GM19468 (cell line): ENCODE measurements around the gene TAF10.

Experiments used
- ATAC-seq: cut with Tn5 transposase; IDR thresholded peaks from one replicate; pipeline ENCODE4 v1.9.1; 2021; ENCODE audit warnings: mild to moderate bottlenecking, moderate library complexity, moderate number of reproducible peaks; ENCODE audit not compliant: unreplicated experiment; ENCODE audit errors: extremely low read depth

TAF10 gene

GRCh38 chr11:6565325-6565724 lies 46.7 kb downstream of the TAF10 start:
- no peak for ATAC-seq

GRCh38 chr11:6563667-6564066 lies 48.3 kb downstream of the TAF10 start:
- no peak for ATAC-seq

DNA sequence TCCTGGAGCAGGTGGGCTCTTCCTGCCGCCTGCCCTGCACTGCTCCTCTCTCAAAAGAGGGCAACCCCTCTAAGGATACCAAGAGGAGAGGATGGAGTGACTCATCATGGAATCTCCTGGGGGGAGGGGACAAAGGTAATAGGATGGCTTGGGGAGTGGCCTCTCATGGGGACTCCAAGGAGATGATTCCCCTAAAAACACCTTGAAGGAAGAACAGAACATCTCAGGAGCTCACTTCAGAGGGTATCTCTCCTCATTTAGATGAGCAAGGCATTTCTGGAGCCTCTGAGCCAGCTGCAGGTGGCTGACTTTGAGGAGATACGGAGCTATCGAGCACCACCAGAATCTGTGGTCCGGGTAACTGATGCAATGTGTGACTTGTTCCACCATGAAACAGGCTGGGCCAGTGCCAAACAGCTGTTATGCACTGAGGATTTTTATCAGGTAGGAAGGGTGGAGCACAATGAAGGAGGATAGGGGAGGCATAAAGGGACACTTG lies 48.8 kb downstream of the TAF10 start:
- ATAC-seq = no peak

GRCh38 chr11:6561288-6561687 lies 50.7 kb downstream of the TAF10 start:
- ATAC-seq = no peak
